NCI-H1092 treated with DMSO at 0.1 percent for 48 hours (cell line): ENCODE measurements around the gene ILKAP.
A peak's percentile ranks its signal among the peaks of the same experiment; 100 is the strongest.

Experiments used
- DNase-seq: peaks from one replicate; lab custom pipeline; 2025; lab: John Stamatoyannopoulos, UW

ILKAP gene, protein sequence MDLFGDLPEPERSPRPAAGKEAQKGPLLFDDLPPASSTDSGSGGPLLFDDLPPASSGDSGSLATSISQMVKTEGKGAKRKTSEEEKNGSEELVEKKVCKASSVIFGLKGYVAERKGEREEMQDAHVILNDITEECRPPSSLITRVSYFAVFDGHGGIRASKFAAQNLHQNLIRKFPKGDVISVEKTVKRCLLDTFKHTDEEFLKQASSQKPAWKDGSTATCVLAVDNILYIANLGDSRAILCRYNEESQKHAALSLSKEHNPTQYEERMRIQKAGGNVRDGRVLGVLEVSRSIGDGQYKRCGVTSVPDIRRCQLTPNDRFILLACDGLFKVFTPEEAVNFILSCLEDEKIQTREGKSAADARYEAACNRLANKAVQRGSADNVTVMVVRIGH

DNA sequence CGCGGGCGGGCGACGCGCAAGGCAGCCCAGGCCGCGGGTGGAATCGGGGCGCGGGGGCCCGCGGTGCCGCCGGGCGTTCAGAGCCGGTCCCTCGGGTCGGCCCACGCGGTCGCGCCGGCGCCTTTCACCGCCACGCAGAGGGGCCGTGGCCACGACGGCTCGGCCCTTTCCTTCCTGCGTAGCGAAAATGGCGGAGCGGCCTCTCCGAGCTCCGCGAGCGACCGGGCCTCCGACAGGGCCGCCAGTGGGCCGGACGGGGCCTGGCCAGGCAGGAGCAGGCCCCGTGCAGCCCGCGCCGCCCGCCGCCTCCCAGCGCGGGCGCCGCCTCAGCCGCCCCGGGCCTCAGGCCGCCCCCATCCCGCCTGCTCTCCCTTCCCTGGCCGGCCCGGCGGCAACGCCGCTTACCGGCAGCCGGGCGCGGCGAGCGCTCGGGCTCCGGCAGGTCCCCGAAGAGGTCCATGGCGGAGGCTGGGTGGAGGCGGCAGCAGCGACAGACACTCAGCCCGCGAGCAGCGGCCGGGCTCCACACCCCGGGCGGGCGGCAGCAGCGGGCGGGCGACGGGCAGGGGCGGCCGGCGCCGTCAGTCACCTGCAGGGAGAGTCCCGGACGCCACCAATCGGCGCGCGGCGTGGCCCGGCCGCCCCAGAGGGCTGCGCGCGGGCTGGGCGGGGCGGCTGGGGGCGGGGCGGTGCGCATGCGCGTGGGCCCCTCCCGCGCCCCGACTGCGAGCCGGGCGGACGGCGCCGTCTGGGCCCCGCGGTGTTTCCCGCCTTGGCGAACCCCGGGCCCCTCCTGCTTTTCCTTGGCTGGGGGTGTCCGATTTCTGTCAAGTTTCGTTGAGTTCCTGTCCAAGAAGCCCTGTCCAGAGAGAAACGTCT is at the start of gene ILKAP:
Gene ILKAP, minus strand, starts transcription at position 602 of the 879 bp plus-strand sequence. Its CDS starts 142 bp downstream, at position 460.
- DNase-seq: peak; percentile 75

DNA sequence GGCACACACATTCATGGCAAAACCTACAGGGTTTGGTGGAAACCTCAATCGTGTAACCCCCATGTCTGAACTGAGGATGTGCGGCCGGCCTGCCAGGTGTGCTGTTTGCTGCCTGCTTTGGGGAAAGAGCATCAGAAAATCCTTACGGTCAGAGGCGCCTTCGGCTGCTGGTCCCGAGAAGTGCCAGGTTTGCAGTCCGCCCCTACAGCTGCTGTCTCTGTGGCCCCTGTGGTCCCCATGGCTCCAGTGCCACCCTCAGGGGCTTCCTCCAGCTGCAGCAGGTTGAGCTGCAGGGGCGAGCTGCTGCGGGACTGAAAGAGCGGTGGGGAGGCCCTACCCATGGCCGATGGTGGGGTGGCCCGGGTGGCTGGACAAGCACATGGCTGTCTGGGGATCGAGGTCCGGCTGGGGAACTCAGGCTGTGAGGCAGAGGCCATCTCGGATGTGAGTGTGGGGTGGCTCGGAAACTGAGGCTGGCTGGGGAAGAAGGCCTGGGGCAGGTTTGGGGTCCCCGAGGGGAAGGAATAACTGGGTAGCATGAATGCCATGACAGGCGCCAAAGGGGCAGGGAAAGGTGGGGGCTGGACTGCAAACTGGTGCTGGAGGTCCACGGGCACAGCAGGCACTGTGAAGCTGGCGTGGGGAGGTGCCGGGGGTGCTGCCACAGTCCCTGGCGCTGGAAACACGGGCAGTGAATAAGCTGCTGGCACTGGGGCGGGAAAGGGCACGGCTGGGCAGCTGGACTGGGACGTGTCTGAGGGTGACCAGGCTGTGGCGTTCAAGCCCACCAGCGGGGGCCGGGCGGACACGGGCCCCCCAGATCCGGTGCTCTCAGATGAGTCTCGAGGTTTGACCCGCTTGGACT is 49.5 kb upstream of the ILKAP start:
- DNase-seq: no peak

DNA sequence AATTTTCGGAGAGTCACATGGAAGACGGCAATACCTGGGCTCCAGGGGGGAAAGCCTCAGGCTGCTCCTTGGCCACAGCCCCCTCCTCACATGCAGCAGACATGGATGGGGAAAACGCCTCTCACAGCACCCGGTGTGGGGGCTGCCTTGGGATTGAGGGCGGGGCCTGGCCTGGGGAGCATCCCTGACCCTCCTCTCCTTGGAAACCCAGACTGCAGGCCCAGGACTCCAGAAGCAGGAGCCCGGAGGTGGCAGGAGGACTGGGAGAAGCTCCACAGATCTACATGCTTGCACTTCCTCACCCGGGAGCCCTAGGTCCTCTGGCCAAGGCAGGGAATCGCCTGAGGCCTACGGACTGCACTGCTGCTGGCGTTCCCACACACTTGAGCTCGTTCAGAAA is 48.5 kb upstream of the ILKAP start:
- no peak for DNase-seq

DNA sequence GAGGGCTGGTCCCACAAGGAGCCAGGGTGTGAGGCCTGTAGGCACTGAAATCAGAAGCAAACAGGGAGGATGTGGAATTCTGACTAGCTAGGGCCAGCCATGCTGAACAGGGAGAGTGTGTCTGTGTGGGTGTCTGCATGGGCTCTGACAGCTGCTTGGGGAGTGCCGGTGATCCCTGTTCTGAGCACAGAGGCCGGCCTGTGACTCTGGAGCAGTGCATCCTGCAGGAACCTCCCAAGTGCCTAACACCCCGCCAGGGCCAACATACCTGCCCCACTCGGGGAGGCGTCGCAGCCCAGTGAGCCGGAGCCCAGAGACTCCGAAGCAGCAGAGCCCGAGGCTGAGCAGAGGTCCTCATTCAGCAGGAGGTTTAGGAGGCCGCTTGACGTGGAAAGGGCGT is 47.8 kb upstream of the ILKAP start:
- no peak for DNase-seq

DNA sequence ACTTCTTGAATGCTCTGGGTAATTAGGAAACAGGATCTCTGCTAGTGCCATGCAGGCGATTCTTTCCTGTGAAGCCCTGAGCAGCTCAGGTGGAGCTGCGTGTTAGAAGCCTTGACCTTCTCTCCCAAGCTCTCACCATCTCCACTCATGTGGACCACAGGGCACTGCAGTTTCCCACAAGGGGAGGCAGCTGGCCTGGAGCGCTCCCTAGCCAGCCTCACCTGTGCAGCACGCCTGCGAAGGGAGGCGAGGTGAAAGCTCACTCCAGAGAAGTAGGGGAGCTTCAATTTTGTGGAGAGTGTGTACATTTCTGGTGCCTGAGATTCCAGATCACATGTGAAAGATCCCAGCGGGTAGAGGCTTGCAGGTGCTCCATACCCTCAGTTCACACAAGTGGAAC is 47.4 kb upstream of the ILKAP start:
- no peak for DNase-seq

DNA sequence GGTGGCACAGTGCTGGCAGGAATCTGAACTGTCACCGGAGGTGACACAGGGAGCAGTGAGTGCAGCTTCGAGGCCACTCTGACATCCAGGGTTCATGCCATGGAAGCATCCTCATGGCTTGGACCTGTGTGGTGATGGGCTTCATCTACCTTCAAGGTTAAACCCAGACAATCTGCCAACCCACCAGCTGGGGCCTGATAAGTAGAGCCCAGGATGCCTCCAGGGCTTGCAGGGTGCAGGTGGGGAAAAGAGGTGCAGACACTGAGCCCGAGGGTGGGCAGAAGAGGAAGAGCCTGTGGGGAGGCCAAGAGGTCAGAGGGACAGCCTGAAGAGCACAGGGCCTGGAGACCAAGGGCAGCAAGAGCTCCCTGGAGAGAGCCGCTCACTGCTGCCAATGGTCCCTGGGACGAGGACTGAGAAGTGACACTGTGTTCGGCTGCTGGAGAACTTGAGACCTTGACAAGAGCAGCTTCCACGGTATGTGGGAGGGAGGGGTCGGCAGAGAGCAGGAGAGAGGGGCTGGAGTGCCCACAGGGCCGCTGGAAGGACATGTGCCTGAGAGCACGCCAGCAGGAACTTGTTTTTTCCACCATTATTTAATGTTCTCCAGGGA is 44.5 kb upstream of the ILKAP start:
- no peak for DNase-seq

DNA sequence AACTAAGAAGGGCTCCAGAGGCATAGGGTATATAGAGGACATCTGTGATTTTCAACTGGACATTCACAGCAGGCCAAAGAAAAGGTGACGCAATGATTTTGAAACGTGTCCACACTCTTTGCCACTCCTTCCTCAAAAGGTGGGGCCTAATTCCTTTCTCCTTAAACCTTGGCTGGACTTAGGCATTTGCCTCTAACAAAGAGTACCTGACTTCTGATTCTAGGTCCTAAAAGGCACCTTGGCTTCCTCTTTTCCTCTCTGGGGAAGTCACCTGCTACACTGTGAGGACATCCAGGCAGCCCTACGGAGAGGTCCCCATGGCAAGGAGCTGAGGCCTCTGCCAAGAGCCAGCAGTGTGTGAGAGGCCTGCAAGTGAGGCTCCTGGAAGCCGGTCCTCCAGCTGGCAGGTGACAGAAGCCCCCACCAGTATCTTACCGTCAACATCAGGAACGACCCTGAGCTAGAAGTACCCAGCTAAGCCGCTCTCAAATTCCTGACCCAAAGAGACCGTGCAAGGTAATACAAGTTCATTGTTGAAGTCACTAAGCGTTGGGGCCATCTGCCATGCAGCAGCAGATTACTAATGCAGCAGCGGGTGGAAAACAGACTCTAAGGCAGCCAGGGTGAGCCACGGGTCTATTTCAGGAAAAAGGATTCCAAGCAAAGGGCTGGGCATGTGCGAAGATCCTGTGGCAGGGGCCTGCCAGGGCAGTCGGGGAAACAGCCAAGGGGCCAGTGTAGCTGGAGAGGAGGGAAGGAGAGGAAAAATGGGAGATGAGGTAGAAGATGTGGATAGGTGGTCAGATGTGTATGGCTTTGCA is 43.7 kb upstream of the ILKAP start:
- DNase-seq: no peak

DNA sequence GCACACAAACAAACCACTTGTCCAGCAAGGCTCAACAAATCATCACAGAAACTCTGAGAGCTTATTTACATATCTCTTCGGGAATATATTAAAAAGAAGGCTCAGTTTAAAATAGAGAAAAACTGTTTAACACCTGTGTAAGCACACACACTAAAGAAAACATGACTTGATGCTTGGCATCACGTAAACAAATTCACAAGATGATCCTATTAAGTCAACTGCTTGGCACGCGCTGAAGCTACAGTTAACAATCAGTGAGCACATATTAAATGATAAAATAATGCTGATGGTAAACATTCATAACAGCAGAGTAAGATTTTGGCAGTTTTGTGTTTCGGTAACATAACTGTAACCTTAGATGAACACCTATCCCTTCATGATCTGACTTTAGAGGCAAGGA is 40.7 kb upstream of the ILKAP start:
- no peak for DNase-seq

DNA sequence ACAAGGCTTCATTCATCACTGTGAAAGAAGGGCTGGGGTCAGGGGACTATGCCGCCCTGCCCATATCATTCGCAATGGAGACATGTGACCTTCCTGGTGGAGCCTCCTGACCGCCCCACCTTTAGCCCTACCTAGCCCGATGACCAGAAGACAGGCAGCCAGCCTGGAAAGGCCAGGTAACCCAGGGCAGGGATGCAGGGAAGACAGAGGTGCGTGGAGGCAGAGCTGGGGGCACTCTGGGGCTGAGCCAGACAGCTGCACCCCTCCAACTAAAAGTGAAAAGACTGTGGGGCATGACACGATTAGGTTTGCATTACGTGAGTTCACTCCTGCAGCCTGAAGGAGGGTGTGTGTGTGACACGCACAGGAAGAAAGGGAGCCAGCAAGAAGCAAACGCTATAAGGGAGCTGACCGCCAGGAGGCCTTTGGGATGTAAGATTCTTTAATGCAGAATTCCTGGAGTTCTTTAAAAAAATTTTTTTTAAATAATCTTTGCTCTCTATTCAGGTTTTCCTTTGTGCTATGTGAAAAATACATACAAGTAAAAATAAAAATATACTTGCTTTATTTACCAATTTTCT is 40.1 kb upstream of the ILKAP start:
- peak; percentile 40 for DNase-seq

DNA sequence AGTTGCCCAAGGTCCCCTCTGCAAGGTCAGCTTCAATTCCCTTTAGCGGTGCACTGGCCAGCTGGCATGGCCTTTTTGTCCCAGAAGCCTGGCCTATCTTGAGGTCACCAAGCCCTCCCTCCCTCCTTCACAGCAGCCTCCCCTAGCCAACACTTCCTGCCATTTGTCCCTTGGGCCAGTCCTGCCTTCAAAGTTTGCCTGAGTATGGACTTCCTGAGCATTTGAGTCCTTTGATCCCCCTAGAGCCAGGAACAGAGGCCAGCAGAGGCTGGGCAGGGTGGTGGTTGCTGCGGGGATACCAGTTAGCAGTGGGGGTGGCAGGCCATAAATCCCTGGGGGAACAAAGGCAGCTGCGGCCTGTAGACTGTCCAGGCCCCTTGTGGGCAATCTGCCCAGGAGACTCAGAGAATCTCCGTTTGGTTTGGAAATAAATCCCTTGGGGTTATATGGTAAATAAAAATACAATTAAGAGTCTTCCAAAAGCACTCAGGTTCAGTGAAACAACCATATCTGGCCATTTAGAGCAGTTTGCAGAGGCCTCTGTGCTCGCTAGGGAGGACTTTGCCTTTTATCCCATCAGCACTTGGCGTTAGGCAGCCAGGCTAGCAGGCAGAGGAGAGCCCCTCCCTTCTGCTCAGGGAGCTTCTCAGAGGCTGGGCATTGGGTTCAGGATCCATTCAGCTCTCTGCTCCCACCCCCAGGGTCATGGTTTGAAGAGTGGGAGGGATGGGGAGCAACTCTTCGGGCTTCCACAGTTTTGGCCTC is 39.4 kb upstream of the ILKAP start:
- DNase-seq: peak; percentile 96

DNA sequence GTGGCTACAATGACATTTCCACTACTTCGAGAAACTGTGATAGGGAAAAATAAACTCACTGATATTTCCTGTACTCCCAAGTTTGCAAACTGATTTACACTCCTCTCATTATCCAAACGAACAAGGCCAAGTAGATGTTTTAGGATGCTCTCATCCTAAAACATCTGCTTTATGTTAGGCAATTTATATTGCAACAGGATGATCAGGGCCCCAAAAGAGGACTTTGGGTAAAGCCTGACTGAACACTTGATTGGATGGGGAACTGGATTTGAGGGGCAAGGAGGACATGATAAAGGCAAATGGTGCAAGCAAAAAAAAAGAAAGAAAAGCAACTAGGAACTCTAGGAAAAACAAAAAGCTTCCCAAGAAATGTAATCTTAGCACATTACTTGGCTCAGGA is 38.5 kb upstream of the ILKAP start:
- no peak for DNase-seq

DNA sequence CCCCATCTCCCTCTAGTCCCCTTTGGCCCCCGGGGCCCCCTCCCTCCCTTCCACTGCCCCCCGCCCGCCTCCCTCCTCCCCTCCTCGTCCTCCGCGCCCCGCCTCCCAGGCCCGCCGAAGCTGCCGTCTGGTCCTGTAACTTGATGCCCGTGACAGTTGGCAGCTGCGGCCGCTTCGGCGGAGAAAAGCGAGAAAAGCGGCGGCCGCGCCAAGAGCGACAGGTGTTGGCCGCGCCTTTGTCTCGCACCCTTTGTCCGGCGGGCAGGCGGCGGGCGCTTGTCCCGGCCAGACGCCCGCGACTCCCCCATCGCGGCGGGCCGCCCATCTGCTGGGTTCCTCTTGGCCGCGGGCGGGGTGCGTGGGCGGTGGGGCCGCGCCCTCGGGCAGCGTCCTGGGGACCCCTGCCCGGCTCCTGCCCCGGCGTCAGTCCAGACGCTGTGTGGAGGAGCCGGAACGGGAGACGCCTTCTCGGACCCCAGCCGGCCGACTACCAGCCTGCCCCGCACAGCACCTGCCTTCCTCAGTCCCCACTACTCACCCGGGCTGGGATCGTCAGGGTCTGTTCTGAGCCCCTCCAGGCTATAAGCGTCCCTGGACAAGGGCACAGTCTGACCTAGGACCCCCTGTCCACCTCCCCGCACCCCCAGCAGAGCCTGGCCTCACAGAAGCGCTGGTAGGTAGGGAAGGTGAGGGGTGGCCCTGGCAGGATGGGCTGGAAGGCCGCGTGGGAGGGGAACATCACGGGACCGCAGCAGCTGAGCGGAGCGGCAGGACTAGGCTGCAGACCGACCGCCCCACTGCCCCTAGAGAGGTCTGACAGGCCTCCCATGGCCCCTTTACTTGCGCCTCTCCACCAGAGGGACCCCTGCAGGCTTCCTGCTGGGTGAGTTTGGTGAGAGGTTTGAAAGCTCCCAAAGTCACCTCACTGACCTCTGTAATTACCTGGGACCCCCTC is 37.5 kb upstream of the ILKAP start:
- peak; percentile 86 for DNase-seq

DNA sequence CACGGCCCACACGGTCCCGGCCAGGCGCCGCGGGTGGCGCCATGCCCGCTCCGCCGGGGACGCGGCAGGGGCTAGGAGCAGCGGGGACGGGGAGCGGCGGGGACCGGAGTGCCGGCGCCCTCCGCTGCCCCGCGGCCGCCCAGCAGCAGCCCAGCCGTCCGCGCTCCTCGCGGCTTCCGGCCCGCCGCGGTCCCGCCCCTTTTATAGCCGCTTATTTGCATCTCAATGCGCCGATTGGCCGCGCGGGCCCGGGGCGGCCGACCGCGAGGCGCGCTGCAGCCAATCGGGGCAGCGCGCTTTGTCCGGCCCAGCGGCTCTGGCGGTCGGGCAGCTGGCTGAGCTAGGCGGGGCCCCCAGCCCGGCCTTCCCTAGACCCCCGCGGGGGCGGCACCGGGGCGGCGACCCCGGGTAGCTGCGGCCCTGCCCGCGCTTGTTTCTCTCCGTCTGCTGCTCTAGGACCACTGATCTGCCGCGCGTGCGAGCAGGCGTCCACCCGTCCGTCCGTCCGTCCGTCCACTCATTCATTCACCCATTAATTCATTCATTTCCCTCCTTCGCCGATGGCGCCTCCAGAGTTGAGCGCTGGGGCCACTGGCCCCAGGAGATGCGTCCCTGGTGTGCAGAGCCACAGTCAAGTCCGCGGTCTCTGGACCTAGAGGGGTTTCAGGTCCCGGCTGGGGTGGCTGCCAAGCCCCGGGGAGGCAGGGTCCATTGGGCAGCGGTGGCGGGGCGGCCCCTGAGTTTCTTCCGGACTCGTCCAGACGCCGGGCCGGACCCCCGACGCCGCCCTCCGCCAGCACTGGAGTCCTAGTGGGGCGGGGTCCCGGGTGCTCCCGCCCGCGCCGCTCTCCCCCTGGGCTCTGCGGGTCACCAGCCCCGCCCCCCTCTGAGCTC is 36.6 kb upstream of the ILKAP start, which contains the start of gene HES6:
Gene HES6, minus strand, starts transcription at position 176 of the 894 bp plus-strand sequence. Its CDS starts 133 bp downstream, at position 43.
- peak; percentile 88 for DNase-seq

DNA sequence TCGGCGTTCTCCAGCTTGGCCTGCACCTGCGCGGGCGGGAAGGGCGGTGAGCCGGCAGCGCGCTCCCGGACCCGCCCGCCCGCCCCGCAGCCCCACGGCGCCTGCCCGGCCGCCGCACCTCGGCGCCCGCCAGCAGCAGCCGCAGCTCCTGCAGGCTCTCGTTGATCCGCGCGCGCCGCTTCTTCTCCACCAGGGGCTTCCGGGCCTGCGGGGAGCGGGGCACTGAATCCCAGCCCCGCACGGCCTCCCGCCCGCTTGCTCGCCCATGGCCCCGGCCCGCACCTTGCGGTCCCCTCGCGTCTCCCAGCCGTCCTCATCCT is 36.0 kb upstream of the ILKAP start:
- no peak for DNase-seq

DNA sequence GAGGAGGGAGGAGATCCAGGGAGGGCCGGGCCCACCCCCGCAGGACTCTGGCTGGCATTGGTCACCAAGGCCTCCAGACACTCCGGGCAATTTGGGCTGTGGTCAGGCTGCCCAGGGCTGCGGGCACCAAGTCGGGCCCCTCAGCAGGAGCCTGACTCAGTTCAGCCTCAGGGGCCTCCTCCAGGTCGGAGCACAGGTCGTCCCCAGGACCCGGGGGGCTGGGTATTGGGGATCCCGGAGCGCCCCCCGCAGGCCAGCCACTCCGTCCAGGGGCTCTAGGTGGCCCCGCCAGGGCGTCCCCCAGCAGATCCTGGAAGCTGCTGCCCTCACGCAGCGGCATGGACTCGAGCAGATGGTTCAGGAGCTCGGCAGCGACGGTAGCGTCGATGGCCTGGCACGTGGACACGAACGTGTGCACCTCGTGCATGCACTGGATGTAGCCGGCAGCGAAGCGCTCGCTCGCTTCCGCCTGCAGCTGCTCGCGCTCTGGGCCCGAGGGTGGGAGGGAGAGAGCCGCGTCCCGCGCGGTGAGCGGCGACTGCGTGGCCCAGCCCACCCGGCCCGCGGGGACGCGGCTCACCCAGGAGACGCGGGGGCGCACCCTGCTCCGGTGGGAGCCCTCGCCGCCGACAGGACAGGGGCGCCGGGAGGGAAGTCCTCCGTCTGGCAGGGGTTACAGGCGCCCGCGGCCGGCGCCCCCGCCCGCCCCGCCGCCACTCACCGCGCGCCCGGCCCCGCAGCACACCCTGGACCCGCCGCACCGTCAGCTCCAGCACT is 35.5 kb upstream of the ILKAP start:
- no peak for DNase-seq

DNA sequence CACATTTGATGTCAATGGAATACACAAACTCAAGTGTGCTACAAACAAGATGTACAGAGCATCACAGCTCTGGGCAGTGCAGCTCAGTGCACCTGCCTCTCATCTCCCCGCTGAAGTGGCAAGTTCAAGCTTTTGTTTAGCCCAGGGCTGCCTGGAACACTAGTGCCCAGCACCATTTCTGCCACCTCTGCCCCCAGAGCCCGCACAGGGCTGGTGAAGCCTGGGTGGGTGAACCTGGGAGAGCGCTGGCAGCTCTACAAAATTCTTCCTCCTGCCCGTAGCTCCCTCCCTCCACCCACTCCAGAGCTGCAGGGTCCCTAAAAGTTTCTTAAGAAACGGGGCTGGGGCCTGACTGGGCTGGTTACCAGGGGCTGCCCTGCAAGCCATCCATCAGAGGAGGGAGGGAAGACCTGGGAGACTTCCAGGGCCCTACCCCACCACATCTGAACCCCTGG is 34.8 kb upstream of the ILKAP start:
- no peak for DNase-seq
